ENCODE results near the gene C13orf46. TPM values are rescaled to one million over a fixed set of nuclear protein-coding genes. Genes with fewer than 3 reads are reported as not detected.
"Not testable (repeated sequence)": the region's sequence is repeated elsewhere in the genome, so short reads cannot be mapped to it uniquely, and the experiment has no call there.

Gene C13orf46
- total RNA-seq, 1 donor from 2014 or later, result 0.48 TPM

DNA sequence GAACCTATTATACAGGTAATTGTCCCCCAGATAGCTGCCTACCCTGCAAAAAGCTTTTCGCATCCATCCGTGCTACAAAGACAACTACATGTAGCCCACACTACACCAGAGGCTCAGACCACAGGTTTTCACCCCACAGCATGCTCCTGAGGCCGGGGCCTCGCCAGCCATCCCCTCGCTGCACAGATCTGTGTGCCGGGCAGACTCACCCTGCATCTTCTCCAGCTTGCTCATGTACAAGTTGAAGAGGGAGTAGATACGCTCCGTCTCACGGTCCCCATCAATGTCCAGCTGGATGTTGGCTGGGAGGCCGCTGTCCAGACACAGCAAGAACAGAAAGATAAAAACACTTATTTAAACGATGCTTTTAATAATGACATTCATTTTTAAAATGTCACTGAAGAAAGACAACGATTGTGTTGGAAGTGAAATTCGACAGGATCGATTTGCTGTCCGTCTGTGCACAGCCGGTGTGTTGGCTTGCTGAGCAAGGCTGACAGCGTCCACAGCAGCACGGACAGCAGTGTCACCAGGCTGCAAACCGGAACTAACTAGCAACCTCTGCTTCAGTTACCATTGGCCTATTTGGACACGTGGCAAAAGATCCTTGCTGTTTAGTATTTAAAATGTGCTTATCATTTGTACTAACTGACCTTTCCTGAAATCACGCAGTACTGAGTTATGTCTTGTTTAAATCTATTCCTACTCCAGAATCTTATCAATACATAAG, 18.6 kb upstream of the C13orf46 start:
- DNase-seq (ENCODE audit: low spot score), result no peak

- DNase-seq (ENCODE audit: low spot score), result no peak
Observed at GRCh38 chr13:113991676-113992179, 17.9 kb upstream of the C13orf46 start.

DNA sequence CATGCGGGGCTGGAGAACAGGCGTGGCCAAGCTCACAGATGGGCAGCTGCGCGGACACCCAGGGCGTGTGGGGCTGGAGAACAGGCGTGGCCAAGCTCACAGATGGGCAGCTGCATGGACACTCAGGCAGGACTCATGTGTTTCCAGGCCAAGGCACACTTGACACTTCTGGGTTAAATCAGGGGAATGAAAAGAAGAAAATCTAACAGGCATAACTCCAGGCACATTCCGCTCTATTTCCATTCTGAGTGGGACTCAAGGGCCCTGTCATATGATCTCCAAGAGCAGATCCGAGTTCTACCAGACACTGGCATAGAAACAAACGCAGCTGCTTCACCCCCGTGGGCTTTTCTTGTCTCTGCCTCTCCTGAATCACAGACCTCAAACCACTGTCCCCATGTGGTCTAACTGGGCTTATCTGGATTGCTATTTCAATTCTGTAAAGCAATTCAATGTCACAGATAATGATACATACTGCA, 17.4 kb upstream of the C13orf46 start:
- DNase-seq (ENCODE audit: low spot score), result no peak

DNA sequence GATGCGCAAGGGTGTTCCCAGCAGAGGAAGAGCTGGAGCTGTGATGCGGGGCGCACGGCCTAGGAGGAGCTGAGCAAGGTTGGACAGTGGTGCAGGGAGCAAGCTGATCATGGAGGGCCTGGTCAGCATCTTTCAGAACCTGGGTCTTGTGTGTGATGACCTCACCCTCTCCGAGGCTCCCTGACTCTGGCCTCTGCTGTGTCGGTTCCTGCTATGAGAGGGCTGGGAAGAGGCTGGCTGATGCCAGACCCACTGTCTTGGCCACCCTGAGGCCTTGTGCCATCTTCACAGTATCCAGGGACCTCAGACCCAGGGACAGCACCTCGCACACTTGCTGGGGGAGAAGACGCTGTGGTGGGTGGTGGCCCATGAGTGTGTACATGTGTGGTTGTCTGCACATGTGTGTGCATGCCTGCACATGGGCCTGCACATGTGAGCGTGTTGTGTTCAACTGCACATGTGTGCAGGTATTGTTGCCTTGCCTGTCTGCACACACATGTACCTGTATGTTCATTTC, 16.5 kb upstream of the C13orf46 start:
- DNase-seq (ENCODE audit: low spot score), result no peak

- no peak for DNase-seq (ENCODE audit: low spot score)
Observed at GRCh38 chr13:113989585-113990300, 15.9 kb upstream of the C13orf46 start.

DNA sequence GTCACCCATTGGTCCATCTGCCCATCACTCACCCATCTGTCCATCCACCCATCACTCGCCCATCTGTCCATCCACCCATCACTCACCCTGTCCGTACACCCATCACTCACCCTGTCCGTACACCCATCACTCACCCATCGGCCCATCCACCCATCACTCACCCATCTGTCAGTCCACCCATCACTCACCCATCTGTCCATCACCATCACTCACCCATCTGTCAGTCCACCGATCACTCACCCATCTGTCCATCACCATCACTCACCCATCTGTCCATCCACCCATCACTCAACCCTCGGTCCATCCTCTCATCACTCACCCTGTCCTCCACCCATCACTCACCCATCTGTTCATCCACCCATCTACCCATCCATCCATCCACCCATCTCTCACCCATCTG, 15.0 kb upstream of the C13orf46 start:
- DNase-seq (ENCODE audit: low spot score), result not testable (repeated sequence)

DNA sequence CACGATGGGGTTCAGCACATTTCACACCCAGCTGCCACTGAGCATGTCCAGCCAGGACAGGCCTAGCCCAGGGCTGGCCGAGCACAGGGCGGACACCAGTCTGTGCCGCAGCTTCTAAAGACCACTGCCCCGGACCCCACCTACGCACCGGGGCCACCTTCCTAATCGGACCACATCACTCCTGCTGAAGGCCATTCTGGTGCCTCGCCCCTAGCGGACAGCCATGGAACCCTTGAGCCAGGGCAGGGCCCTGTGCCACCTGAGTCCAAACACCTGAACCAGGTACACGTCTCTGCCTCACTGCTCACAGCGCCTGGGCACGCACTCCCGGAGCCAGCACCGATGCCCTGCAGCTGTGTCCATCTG, 8.4 kb upstream of the C13orf46 start:
- DNase-seq (ENCODE audit: low spot score), result no peak

DNA sequence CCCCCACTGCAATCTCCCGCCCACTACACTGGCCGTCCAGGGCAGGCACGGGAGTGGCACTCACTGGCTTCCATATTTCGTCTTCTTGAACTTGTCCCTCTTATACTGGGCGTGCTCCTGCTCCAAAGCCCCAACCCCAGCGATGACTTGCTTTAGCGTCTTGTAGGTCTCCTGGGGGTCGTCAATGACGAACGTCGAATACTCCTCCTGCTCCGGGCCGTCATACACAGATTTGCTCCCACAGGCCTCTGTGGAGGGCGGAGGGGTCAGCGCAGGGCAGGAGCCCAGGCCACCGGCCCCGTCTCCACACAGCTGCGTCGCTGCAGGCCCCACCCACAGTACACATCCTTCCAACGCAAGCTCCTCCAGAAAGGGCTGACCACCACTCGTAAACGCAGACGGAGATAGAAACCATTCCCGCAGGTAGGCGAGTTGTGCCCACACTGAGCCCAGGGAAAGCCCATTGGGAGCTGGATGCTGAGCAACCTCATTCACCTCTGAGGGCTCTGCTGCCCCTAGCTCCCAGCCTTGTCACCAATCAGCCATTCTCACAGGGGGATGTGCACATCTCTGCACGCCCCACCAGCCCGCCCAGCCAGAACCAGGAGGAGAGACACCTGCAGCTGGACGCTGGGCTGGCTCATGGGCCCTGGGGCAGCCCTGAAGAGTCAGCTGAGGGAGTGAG, 7.9 kb upstream of the C13orf46 start:
- no peak for DNase-seq (ENCODE audit: low spot score)

DNA sequence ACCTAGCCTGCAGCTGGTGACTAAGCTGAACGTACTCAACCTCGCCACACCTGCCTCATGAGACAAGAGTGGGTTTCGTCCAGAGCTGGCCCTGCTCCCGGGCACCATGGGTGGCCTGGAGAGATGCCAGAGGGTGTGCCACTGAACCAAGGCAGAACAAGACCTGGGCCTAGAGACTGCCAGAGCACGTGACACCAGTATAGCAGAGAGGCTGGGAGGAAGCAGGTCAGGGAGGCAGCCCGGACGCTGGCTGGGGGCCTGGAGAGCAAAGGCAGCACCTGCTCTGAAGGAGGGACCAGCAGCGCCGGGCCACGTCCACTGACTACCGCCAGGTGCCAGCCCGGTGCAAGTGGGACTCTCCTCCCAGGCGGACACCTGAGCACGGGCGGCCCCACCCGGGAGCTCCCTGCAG, 7.3 kb upstream of the C13orf46 start:
- DNase-seq (ENCODE audit: low spot score), result no peak

GRCh38 chr13:113980489-113981064, 6.7 kb upstream of the C13orf46 start:
- DNase-seq (ENCODE audit: low spot score), result no peak

DNA sequence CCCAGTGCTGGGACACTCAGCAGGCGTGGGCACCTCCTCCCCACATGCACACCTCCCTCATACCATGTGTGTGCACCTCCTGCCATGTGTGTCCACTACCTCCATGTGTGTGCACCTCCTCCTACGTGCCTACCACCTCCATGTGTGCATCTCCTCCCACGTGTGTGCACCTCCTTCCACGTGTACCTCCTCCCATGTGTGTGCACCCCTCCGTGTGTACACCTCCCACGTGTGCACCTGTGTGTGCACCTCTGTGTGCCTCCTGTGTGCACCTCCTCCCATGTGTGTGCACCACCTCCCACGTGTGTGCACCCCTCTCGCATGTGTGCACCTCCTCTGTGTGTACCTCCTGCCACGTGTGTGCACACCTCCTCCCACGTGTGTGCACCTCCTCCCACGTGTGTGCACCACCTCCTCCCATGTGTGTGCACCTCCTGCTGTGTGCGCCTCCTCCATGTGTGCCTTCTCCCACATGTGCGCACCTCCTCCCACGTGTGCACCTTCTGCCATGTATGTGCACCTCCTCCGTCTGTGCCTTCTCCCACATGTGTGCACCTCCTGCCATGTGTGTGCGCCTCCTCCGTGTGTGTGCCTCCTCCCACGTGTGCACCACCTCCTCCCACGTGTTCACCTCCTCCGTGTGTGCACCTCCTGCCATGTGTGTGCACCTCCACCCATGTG, 6.1 kb upstream of the C13orf46 start:
- DNase-seq (ENCODE audit: low spot score), result no peak

DNA sequence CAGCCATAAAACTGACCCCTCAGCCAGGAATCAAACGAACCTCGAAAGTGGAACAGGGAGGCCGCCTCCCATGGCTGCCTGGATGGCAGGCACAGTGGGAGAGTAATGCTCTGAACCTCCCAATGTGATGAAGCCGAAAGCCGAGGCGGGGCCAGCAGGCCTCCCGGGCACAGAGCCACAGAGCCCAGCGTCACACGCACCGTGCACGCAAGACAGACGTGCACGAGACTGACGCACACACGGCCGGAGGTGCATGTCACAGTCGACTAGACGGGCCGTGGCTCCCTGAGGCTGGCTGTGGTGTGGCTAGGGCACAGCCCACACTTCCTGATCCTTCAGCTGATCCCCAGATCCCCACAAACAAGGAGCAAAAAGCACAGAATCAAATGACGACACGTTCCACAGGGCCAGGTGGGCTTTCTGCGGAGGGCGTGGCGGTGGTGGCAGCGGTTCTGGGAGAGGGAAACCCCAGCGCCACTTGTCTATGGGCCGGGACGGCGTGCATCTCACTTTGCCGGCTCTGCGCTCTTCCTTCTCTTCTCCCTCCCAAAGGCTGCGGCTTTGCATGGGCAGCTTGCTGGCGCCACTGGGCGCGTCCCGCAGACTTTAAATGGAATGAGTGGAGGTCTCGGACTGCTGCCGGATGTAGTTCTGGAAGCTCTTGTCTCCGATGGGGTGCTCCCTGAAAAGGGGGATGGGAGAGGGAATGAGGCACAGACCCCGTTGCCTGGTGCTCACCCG, 5.0 kb upstream of the C13orf46 start:
- no peak for DNase-seq (ENCODE audit: low spot score)

- no peak for DNase-seq (ENCODE audit: low spot score)
Observed at GRCh38 chr13:113977976-113978375, 4.1 kb upstream of the C13orf46 start.

DNA sequence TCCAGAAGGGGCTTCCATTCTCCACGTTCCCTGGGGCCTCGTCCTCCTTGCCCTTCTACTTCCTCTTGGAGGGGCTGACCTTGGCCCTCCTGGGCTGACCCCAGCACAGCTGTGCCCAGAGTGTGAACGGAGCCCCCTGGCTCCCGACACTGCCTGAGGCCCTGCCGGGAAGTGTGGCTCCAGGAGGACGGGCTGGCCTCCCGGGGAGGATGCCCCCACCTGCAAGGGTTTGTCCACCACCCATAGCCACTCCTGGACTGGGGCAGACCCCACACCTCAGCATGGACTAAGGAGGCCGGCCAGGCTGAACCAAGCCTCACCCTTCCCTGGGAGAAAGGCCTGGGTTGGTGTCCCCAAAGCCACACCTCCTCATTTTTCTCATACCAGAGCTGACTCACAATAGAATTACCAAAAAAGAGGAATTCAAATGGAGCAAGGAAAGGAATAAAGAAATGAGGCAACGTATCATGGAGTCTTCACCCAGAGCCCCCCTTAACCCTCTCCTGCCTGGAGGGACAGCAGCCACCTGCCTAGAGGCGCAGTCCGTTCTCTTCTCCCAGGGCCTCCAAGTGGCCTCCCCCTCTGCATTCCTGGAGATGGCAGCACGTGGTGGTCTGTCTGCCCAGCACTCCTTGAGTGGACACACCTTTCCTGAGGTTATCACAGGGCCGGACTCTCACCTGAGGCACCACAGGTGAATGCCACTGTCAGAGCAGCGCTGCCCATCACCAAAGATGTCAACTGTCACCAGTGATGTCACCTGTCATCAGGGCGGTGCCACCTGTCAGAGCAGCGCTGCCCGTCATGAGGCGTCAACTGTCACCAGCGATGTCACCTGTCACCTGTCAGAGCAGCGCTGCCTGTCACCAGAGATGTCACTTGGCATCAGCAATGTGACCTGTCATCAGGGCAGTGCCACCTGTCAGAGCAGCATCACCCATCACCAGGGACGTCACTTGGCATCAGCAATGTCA, 3.1 kb upstream of the C13orf46 start:
- DNase-seq (ENCODE audit: low spot score), result no peak

DNA sequence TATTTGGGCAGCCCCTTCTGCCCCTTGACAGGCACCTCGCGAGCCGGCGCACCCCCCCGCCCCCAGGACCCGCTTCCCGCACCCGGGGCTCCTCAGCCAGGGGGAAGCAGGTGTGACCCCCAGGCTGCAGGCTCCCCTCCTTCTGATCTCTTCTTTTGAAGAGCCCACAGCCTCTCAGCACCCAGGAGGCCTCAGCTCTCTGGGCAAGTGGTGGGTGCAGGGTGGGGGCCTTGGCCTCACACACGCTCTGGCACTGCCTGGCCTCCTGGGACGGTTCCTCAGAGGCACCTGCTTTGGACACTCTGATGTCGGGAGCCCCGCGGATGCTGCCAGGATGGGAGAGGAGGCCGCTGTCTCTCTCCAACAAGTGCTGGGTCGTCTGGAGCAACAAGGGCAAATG, 1.5 kb upstream of the C13orf46 start:
- DNase-seq (ENCODE audit: low spot score), result no peak

- DNase-seq (ENCODE audit: low spot score), result no peak
Observed at GRCh38 chr13:113974304-113975281, 717 bp upstream of the C13orf46 start.

- no peak for DNase-seq (ENCODE audit: low spot score)
Observed at GRCh38 chr13:113972451-113973217, 1.2 kb downstream of the C13orf46 start.

Data from umbilical cord (tissue), 2 donors.